HEK293 (cell line): ENCODE results near the gene IL1RAPL1.
"Not testable (repeated sequence)": the region's sequence is repeated elsewhere in the genome, so short reads cannot be mapped to it uniquely, and the experiment has no call there.

Experiments used
- CTCF ChIA-PET: fragments of 350-600 bp; formaldehyde crosslinking; extraction: SDS; loops from one replicate; lab custom pipeline; 2021; ENCODE audit warnings: antibody characterized with exemption; lab: Yijun Ruan, JAX
- POLR2A ChIA-PET: fragments of 300-600 bp; formaldehyde crosslinking; extraction: SDS; loops from one replicate; lab custom pipeline; 2020; ENCODE audit warnings: antibody characterized with exemption, inconsistent platforms; lab: Yijun Ruan, JAX
- H3K27ac ChIP-seq: fragments of 200-500 bp; sonication (Bioruptor generic); 2 replicates; pipeline ENCODE4 v1.5.1; 2014; ENCODE audit warnings: low read depth, low read length, control low read depth, inconsistent platforms; ENCODE audit errors: extremely low read depth
- H3K36me3 ChIP-seq, 2 experiments: fragments of 200-500 bp in 1 of 2; sonication (Bioruptor generic) in 1 of 2; 1 replicate in 1 of 2; 2 replicates in 1 of 2; pipeline ENCODE4 v1.5.1; 2014 to 2017; ENCODE audit warnings: inconsistent platforms in 2 of 2, low read length in 2 of 2; ENCODE audit not compliant: control insufficient read depth in 2 of 2, insufficient read depth in 1 of 2
- H3K4me1 ChIP-seq: fragments of 200-500 bp; sonication (Bioruptor generic); 2 replicates; pipeline ENCODE4 v1.5.1; 2014; ENCODE audit warnings: mild to moderate bottlenecking, low read length, inconsistent platforms; ENCODE audit not compliant: control insufficient read depth, insufficient read depth
- H3K4me3 ChIP-seq: 2 replicates; pipeline ENCODE4 v1.5.1; 2011; ENCODE audit warnings: low read depth, mild to moderate bottlenecking, control low read depth, low read length, moderate library complexity
- H3K9me3 ChIP-seq: fragments of 200-500 bp; sonication (Bioruptor generic); 2 replicates; pipeline ENCODE4 v1.5.1; 2014; ENCODE audit warnings: low read depth, low read length, inconsistent platforms; ENCODE audit not compliant: control insufficient read depth, insufficient read depth
- GLI2 ChIP-seq: fragments of 450-650 bp; formaldehyde crosslinking; IDR thresholded peaks from 2 replicates; pipeline ENCODE4; 2017; ENCODE audit warnings: missing biosample characterization, missing genetic modification characterization, low read depth, borderline replicate concordance
- GLIS1 ChIP-seq: fragments of 450-650 bp; formaldehyde crosslinking; IDR thresholded peaks from 2 replicates; pipeline ENCODE4 v1.5.1; 2016; ENCODE audit warnings: missing biosample characterization, missing genetic modification characterization
- KLF9 ChIP-seq: fragments of 450-650 bp; formaldehyde crosslinking; IDR thresholded peaks from 2 replicates; pipeline ENCODE4 v1.5.1; 2016; ENCODE audit warnings: missing biosample characterization, missing genetic modification characterization, low read depth
- SETDB1 ChIP-seq: IDR thresholded peaks from one replicate; pipeline ENCODE4 v1.6.1; 2017; ENCODE audit warnings: mild to moderate bottlenecking, low read length, moderate library complexity, mixed read lengths; ENCODE audit not compliant: insufficient read length
- ZBTB1 ChIP-seq: fragments of 450-650 bp; formaldehyde crosslinking; IDR thresholded peaks from 2 replicates; pipeline ENCODE4 v1.5.1; 2016; ENCODE audit warnings: missing biosample characterization, missing genetic modification characterization
- ZBTB21 ChIP-seq: fragments of 450-650 bp; formaldehyde crosslinking; IDR thresholded peaks from 2 replicates; pipeline ENCODE4 v1.5.1; 2017; ENCODE audit warnings: missing biosample characterization, missing genetic modification characterization
- ZBTB48 ChIP-seq: fragments of 450-650 bp; formaldehyde crosslinking; IDR thresholded peaks from 2 replicates; pipeline ENCODE4 v1.5.1; 2016; ENCODE audit warnings: missing biosample characterization, missing genetic modification characterization
- ZBTB8A ChIP-seq: fragments of 450-650 bp; formaldehyde crosslinking; IDR thresholded peaks from 2 replicates; pipeline ENCODE4 v1.5.1; 2016; ENCODE audit warnings: missing biosample characterization, missing genetic modification characterization
- ZFP41 ChIP-seq: fragments of 450-650 bp; formaldehyde crosslinking; IDR thresholded peaks from 2 replicates; pipeline ENCODE4 v1.5.1; 2016; ENCODE audit warnings: missing biosample characterization, missing genetic modification characterization, borderline replicate concordance
- ZNF10 ChIP-seq: fragments of 450-650 bp; formaldehyde crosslinking; IDR thresholded peaks from 2 replicates; pipeline ENCODE4 v1.5.1; 2017; ENCODE audit warnings: missing biosample characterization, missing genetic modification characterization
- ZNF114 ChIP-seq: fragments of 450-650 bp; formaldehyde crosslinking; IDR thresholded peaks from 2 replicates; pipeline ENCODE4 v1.5.0; 2017; ENCODE audit warnings: missing biosample characterization, missing genetic modification characterization
- ZNF132 ChIP-seq: fragments of 450-650 bp; formaldehyde crosslinking; IDR thresholded peaks from 2 replicates; pipeline ENCODE4 v1.5.1; 2017; ENCODE audit warnings: missing biosample characterization, missing genetic modification characterization, borderline replicate concordance
- ZNF221 ChIP-seq: fragments of 450-650 bp; formaldehyde crosslinking; IDR thresholded peaks from 2 replicates; pipeline ENCODE4 v1.5.1; 2017; ENCODE audit warnings: missing biosample characterization, missing genetic modification characterization, borderline replicate concordance
- ZNF274 ChIP-seq, 2 experiments: fragments of 200-500 bp in 1 of 2; fragments of 450-650 bp in 1 of 2; sonication (Bioruptor generic) in 1 of 2; formaldehyde crosslinking in 1 of 2; IDR thresholded peaks; 2 replicates each; pipeline versions ENCODE4 v1.5.1 to v1.6.1; 2014 to 2016; ENCODE audit warnings: borderline replicate concordance in 1 of 2, inconsistent platforms in 1 of 2, low read length in 1 of 2, missing biosample characterization in 1 of 2, missing genetic modification characterization in 1 of 2
- ZNF354C ChIP-seq: fragments of 450-650 bp; formaldehyde crosslinking; IDR thresholded peaks from 2 replicates; pipeline ENCODE4 v1.5.1; 2016; ENCODE audit warnings: missing biosample characterization, missing genetic modification characterization, low read depth, borderline replicate concordance
- ZNF37A ChIP-seq: fragments of 450-650 bp; IDR thresholded peaks from 2 replicates; pipeline ENCODE4 v1.5.1; 2018; ENCODE audit warnings: missing biosample characterization, missing genetic modification characterization
- ZNF394 ChIP-seq: fragments of 450-650 bp; formaldehyde crosslinking; IDR thresholded peaks from 2 replicates; pipeline ENCODE4 v1.5.1; 2016; ENCODE audit warnings: missing biosample characterization, missing genetic modification characterization, mild to moderate bottlenecking, moderate library complexity, borderline replicate concordance
- ZNF426 ChIP-seq: fragments of 450-650 bp; formaldehyde crosslinking; IDR thresholded peaks from 2 replicates; pipeline ENCODE4 v1.5.1; 2017; ENCODE audit warnings: missing biosample characterization, missing genetic modification characterization, mild to moderate bottlenecking, inconsistent platforms, moderate library complexity
- ZNF521 ChIP-seq: fragments of 450-650 bp; formaldehyde crosslinking; IDR thresholded peaks from 2 replicates; pipeline ENCODE4 v1.5.1; 2017; ENCODE audit warnings: missing biosample characterization, mild to moderate bottlenecking, missing genetic modification characterization
- ZNF555 ChIP-seq: fragments of 450-650 bp; formaldehyde crosslinking; conservative IDR thresholded peaks from 2 replicates; pipeline ENCODE4 v1.5.1; 2017; ENCODE audit warnings: missing biosample characterization, mild to moderate bottlenecking, missing genetic modification characterization, inconsistent platforms
- ZNF571 ChIP-seq: fragments of 450-650 bp; formaldehyde crosslinking; IDR thresholded peaks from 2 replicates; pipeline ENCODE4 v1.5.0; 2017; ENCODE audit warnings: missing biosample characterization, missing genetic modification characterization
- ZNF654 ChIP-seq: fragments of 450-650 bp; formaldehyde crosslinking; IDR thresholded peaks from 2 replicates; pipeline ENCODE4 v1.5.1; 2016; ENCODE audit warnings: low read depth, missing biosample characterization, missing genetic modification characterization
- ZNF664 ChIP-seq: fragments of 450-650 bp; formaldehyde crosslinking; IDR thresholded peaks from 2 replicates; pipeline ENCODE4 v1.5.1; 2016; ENCODE audit warnings: missing biosample characterization, missing genetic modification characterization
- ZNF677 ChIP-seq: fragments of 450-650 bp; IDR thresholded peaks from 2 replicates; pipeline ENCODE4 v1.5.0; 2018; ENCODE audit warnings: missing biosample characterization, mild to moderate bottlenecking, missing genetic modification characterization, moderate library complexity
- ZSCAN16 ChIP-seq: fragments of 450-650 bp; formaldehyde crosslinking; IDR thresholded peaks from 2 replicates; pipeline ENCODE4 v1.5.1; 2016; ENCODE audit warnings: missing biosample characterization, missing genetic modification characterization
- ZXDB ChIP-seq: fragments of 450-650 bp; formaldehyde crosslinking; IDR thresholded peaks from 2 replicates; pipeline ENCODE4 v1.5.1; 2016; ENCODE audit warnings: missing biosample characterization, missing genetic modification characterization
- TF ChIP-seq, protein P1 (sequence below): fragments of 450-650 bp; formaldehyde crosslinking; IDR thresholded peaks from 2 replicates; pipeline ENCODE4 v1.5.1; 2016; ENCODE audit warnings: missing biosample characterization, missing genetic modification characterization
- TF ChIP-seq, protein P2 (sequence below): fragments of 450-650 bp; formaldehyde crosslinking; conservative IDR thresholded peaks from 2 replicates; pipeline ENCODE4 v1.5.1; 2016; ENCODE audit warnings: low read depth, missing biosample characterization, missing genetic modification characterization
- TF ChIP-seq, protein P3 (sequence below): fragments of 450-650 bp; formaldehyde crosslinking; IDR thresholded peaks from 2 replicates; pipeline ENCODE4 v1.5.1; 2016; ENCODE audit warnings: missing biosample characterization, missing genetic modification characterization, borderline replicate concordance

Gene IL1RAPL1

DNA sequence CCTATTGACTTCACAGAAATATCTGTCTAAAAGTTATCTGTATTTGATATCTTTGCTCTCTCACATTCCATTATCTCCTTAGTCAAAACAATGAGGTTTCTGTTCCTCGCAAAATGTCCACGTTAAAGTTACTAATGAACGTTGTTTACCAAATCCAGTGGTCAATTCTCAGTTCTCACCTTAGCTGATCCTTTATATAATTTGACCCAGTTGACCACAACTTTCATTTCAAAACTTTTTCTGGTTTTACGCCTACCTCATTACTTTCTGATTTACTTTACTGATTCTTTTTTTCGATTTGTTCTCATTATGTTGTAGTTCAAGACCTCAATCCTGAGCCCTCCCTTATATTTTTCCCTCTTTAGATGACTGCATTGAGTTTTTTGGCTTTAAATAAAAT, 186.6 kb downstream of the IL1RAPL1 start:
- H3K4me3 ChIP-seq = no peak overlapping the region
- H3K36me3 ChIP-seq = no peaks in the 10 kb centered on the region
- ChIA-PET CTCF (no interaction called here), POLR2A (no interaction called here)
- H3K4me1 ChIP-seq = no peaks in the 10 kb centered on the region
- TF ChIP-seq ZNF37A (tag by site-specific recombination) (no peak), ZNF10 (no peak), ZFP41 (no peak), ZNF394 (no peak), ZNF555 (tag by site-specific recombination) (no peak), ZNF354C (tag by site-specific recombination) (no peak), ZNF132 (tag by site-specific recombination) (no peak), ZNF571 (tag by site-specific recombination) (no peak), ZNF677 (no peak), ZNF664 (tag by site-specific recombination) (no peak), KLF9 (tag by site-specific recombination) (no peak), SETDB1 (no peak), ZNF221 (no peak)
- no peaks in the 10 kb centered on the region for H3K9me3 ChIP-seq
- H3K27ac ChIP-seq = no peak overlapping the region

DNA sequence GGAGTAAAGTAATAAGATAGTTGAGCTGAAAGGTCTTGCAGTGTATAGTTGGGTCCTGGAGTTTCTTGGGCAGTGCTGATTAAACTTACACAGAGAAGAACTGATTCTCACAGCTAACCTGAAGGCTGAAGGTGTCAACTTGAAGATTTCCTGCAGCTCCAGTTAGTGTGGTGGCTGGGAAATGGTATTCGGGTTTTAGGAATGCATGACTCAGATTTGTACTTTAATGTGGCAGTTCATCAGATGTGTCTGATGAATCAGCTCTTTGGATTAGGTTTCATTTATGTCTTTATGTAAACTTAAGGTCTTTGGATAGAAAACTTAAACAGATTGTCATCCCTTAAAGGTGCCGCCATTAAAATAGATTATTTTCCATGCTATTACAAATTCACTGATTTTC, 200.0 kb downstream of the IL1RAPL1 start:
- H3K36me3 ChIP-seq = no peaks in the 10 kb centered on the region
- no peaks in the 10 kb centered on the region for H3K4me1 ChIP-seq
- CTCF ChIA-PET = no interaction called here
- no peak overlapping the region for H3K4me3 ChIP-seq
- POLR2A ChIA-PET = no interaction called here
- H3K9me3 ChIP-seq = no peaks in the 10 kb centered on the region; the same call in 1 of the 2 replicates
- TF ChIP-seq ZSCAN16 (tag by site-specific recombination) (no peak), ZNF274 (IDR thresholded peaks at IDR 0.05; ENCODE audit: low read length) (no peak), ZNF274 (tag by site-specific recombination; IDR thresholded peaks at IDR 0.05; ENCODE audit: borderline replicate concordance) (no peak), ZXDB (tag by site-specific recombination) (no peak), ZNF654 (tag by site-specific recombination) (no peak), ZNF114 (no peak), GLIS1 (no peak), ZBTB1 (tag by site-specific recombination) (no peak), GLI2 (tag by site-specific recombination) (no peak), ZNF521 (no peak), ZBTB21 (tag by site-specific recombination) (no peak), ZBTB48 (no peak)
- H3K27ac ChIP-seq = no peak overlapping the region

DNA sequence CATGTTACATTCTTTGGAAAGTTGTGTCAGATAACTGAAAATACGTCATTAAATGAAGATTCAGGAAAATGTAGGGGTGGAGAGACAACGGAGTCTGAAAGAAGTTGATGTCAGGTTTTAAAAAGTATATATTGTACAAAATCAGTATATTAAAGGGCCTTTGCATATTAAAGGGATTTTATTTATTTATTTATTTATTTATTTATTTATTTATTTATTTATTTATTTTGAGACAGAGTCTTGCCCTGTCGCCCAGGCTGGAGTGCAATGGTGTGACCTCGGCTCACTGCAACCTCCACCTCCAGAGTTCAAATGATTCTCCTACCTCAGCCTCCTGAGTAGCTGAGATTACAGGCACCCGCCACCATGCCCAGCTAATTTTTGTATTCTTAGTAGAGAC, 213.4 kb downstream of the IL1RAPL1 start:
- H3K4me1 ChIP-seq, H3K4me3 ChIP-seq, H3K27ac ChIP-seq, POLR2A ChIA-PET, H3K36me3 ChIP-seq, H3K9me3 ChIP-seq: not testable (repeated sequence)
- CTCF ChIA-PET = interaction anchor here (0.6 kb wide), 1 partner anchor 1111 kb away, joined by 3 read pairs; no protein-coding TSS in a partner anchor
- TF ChIP-seq ZBTB8A (tag by site-specific recombination) (peak; percentile 43), ZNF426 (peak; percentile 70)
- TF ChIP-seq, protein P1, sequence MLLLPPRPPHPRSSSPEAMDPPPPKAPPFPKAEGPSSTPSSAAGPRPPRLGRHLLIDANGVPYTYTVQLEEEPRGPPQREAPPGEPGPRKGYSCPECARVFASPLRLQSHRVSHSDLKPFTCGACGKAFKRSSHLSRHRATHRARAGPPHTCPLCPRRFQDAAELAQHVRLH (tag by site-specific recombination) = 0 out of 2 replicates have a peak, but pooled peaks have one; percentile 23
- TF ChIP-seq, protein P2, sequence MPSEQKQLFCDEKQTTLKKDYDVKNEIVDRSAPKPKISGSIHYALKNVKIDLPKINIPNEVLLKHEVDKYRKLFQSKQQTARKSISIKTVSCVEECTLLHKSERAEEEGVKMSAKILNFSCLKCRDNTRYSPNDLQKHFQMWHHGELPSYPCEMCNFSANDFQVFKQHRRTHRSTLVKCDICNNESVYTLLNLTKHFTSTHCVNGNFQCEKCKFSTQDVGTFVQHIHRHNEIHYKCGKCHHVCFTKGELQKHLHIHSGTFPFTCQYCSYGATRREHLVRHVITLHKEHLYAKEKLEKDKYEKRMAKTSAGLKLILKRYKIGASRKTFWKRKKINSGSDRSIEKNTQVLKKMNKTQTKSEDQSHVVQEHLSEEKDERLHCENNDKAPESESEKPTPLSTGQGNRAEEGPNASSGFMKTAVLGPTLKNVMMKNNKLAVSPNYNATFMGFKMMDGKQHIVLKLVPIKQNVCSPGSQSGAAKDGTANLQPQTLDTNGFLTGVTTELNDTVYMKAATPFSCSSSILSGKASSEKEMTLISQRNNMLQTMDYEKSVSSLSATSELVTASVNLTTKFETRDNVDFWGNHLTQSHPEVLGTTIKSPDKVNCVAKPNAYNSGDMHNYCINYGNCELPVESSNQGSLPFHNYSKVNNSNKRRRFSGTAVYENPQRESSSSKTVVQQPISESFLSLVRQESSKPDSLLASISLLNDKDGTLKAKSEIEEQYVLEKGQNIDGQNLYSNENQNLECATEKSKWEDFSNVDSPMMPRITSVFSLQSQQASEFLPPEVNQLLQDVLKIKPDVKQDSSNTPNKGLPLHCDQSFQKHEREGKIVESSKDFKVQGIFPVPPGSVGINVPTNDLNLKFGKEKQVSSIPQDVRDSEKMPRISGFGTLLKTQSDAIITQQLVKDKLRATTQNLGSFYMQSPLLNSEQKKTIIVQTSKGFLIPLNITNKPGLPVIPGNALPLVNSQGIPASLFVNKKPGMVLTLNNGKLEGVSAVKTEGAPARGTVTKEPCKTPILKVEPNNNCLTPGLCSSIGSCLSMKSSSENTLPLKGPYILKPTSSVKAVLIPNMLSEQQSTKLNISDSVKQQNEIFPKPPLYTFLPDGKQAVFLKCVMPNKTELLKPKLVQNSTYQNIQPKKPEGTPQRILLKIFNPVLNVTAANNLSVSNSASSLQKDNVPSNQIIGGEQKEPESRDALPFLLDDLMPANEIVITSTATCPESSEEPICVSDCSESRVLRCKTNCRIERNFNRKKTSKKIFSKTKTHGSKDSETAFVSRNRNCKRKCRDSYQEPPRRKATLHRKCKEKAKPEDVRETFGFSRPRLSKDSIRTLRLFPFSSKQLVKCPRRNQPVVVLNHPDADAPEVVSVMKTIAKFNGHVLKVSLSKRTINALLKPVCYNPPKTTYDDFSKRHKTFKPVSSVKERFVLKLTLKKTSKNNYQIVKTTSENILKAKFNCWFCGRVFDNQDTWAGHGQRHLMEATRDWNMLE (tag by site-specific recombination) = peak; percentile 67
- TF ChIP-seq, protein P3, sequence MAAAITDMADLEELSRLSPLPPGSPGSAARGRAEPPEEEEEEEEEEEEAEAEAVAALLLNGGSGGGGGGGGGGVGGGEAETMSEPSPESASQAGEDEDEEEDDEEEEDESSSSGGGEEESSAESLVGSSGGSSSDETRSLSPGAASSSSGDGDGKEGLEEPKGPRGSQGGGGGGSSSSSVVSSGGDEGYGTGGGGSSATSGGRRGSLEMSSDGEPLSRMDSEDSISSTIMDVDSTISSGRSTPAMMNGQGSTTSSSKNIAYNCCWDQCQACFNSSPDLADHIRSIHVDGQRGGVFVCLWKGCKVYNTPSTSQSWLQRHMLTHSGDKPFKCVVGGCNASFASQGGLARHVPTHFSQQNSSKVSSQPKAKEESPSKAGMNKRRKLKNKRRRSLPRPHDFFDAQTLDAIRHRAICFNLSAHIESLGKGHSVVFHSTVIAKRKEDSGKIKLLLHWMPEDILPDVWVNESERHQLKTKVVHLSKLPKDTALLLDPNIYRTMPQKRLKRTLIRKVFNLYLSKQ (tag by site-specific recombination) = peak; percentile 18; the same call in 1 of the 2 replicates
